Activated naive CD8-positive, alpha-beta T cell (primary cell): ENCODE data around the gene SKAP1.
A peak's percentile ranks its signal among the peaks of the same experiment; 100 is the strongest.
"Not testable (repeated sequence)": the region's sequence is repeated elsewhere in the genome, so short reads cannot be mapped to it uniquely, and the experiment has no call there.

Source experiments
- H3K27ac Mint-ChIP-seq: one replicate; pipeline ENCODE4 v1.8.0; 2021; ENCODE audit warnings: mixed read lengths
- H3K27me3 Mint-ChIP-seq: one replicate; pipeline ENCODE4 v1.8.0; 2021; ENCODE audit warnings: mixed read lengths
- H3K36me3 Mint-ChIP-seq: one replicate; pipeline ENCODE4 v1.8.0; 2021; ENCODE audit warnings: mixed read lengths
- H3K4me1 Mint-ChIP-seq: one replicate; pipeline ENCODE4 v1.8.0; 2021; ENCODE audit warnings: low read depth, mixed read lengths
- H3K4me3 Mint-ChIP-seq: one replicate; pipeline ENCODE4 v1.8.0; 2021; ENCODE audit warnings: mild to moderate bottlenecking, mixed read lengths
- H3K9me3 Mint-ChIP-seq: one replicate; pipeline ENCODE4 v1.8.0; 2021; ENCODE audit warnings: low read depth, mixed read lengths

SKAP1 gene

DNA sequence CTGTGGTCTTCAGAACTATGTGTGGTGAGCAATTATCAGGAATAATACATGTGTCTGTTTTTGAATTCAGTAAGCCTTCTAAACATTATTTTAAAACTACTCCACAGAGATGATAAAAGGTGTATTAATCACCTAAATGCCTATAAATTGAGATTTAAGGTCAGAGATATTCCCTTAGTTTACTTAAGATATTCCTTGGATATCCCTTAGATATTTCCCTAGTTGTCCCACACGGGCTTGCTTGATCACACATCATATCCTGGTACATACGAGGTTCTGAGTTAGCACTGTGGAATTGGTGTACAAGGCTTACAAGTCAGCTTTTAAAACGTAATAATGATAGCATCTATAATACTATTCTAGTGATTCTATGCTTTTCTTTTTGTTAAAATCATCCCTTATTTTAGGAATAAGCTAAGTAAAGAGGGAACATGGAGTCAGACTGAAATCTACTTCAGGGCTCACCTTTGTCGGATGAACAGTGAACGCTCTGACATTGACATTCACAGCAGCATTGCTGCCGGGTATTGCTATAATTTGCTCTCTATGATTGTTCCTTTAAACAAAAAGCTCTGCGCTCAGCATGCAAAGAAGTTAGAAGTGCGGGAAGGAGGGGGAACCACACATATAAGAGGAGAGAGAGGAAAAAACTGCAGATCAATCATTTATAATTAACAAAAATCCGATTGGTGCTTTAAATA is 136.5 kb downstream of the SKAP1 start:
- peaks cover 50% of the 10 kb centered on the region for H3K4me1 Mint-ChIP-seq
- peak overlapping the region; percentile 52 for H3K4me3 Mint-ChIP-seq
- no peaks in the 10 kb centered on the region for H3K9me3 Mint-ChIP-seq
- peak overlapping the region; percentile 46 for H3K27ac Mint-ChIP-seq
- H3K27me3 Mint-ChIP-seq: no peaks in the 10 kb centered on the region
- peaks cover 2% of the 10 kb centered on the region for H3K36me3 Mint-ChIP-seq

DNA sequence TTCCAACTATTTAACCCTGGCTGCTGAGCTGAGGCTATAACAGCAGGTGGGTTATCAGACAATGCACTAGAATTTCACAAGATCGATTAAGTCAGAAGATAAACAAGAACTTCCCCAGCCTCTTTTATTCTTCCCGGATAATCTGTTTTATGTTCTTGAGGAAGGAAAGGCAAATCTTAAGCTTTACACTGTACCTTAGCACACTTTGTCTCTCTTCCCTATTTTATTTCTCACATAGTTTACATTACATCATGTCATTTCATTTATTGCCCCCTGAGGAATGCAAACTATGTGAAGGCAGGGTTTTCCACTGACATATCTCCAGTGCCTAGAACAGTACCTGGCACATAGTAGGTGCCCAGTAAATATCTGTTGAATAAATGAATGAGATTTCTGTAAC is 139.6 kb downstream of the SKAP1 start:
- no peak overlapping the region for H3K4me3 Mint-ChIP-seq
- H3K9me3 Mint-ChIP-seq: no peaks in the 10 kb centered on the region
- H3K27me3 Mint-ChIP-seq: no peaks in the 10 kb centered on the region
- peaks cover 29% of the 10 kb centered on the region for H3K4me1 Mint-ChIP-seq
- no peak overlapping the region for H3K27ac Mint-ChIP-seq
- H3K36me3 Mint-ChIP-seq: peaks cover 2% of the 10 kb centered on the region

DNA sequence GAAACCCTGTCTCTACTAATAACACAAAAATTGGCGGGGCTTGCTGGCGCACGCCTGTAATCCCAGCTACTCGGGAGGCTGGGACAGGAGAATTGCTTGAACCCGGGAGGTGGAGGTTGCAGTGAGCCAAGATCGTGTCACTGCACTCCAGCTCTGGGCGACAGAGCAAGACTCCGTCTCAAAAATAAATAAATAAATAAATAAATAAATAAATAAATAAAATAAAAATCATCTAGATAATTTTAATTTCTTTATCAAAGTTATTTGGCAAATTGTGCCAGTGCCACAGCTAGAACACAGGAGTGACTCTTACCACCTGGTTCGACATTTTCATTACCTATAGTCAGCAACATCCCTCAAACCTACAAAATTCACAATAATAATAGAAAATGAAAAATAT is 143.1 kb downstream of the SKAP1 start:
- H3K36me3 Mint-ChIP-seq, H3K27me3 Mint-ChIP-seq, H3K4me3 Mint-ChIP-seq, H3K27ac Mint-ChIP-seq, H3K9me3 Mint-ChIP-seq: not testable (repeated sequence)
- peaks cover 11% of the 10 kb centered on the region for H3K4me1 Mint-ChIP-seq

DNA sequence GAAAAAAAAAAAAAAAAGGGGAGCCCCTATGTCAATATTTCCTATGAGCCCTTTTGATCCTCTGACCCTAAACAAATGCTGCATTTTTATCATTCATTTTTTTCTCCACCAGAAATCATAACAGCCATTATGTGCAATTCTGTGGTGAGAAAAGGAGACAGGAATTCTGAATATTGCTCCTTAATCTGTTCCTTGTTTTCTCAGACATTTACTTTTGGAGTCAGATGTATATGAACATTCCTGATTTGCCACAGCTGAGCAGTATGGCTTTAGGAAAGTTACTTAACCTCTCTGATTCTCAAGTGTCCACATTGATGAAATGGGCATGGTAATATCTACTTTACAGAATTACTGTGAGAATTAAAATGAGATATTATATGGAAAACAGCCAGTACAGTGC is 144.4 kb downstream of the SKAP1 start:
- Mint-ChIP-seq H3K4me1 (peaks cover 8% of the 10 kb centered on the region), H3K4me3 (no peak overlapping the region)

DNA sequence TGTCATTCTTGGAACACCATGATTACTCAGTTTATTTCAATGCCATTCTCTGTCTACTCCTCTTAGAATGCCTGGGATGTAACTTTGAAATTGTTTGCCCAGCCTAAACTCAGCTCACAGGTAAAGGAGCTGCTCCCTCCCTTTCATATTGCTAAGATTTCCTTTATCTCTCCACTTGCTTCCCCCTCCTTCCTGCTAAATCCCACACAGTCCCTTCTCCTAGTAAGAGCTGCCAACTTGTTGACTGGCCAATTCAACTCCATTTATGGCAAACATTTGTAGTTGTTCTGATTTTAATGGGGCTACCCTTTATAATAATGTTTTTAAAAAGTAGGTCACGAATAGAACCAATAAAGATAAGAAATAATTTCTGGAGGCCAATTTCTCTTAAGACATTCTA is 146.1 kb downstream of the SKAP1 start:
- Mint-ChIP-seq H3K9me3 (no peaks in the 10 kb centered on the region), H3K36me3 (peaks cover 3% of the 10 kb centered on the region), H3K4me3 (no peak overlapping the region), H3K27me3 (no peaks in the 10 kb centered on the region), H3K4me1 (peaks cover 8% of the 10 kb centered on the region), H3K27ac (no peak overlapping the region)

More for the DNA sequence above, 144.4 kb downstream of the SKAP1 start:
- Mint-ChIP-seq H3K27ac (no peak overlapping the region), H3K36me3 (no peaks in the 10 kb centered on the region), H3K9me3 (no peaks in the 10 kb centered on the region), H3K27me3 (no peaks in the 10 kb centered on the region)

DNA sequence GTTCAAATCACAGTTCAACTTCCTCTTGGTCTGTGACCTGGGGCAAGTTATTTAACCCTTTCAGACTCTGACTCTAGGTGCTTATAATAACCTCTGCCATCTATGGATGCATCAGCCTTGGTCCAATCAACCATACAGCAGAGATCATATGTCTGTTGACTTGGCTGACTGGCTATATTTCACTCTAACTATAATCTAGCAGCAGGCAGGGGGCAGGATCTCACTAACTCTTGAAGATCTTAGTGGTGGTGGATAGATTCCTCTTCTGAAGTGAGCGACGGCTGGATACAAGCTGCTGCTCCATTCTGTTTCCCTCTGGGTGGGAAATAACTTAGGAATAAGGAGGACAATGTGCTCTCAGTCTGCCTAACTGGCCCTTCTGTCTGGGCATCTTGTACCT is 146.6 kb downstream of the SKAP1 start:
- H3K36me3 Mint-ChIP-seq: peaks cover 3% of the 10 kb centered on the region
- H3K27ac Mint-ChIP-seq: no peak overlapping the region

DNA sequence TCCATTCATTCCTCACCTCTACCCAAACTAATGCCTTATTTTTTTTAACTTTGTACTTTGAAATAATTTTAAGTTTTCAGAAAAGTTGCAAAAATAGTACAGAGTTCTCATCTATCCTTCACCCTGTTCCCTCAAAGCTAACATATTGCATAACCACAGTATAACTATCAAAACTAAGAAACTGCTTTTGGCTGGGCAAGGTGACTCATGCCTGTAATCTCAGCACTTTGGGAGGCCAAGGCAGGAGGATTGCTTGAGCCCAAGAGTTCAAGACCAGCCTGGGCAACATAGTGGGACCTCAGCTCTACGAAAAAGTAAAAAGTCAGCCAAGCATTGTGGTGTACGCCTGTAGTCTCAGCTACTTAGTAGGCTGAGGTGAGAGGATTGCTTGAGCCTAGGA is 147.7 kb downstream of the SKAP1 start:
- H3K27ac Mint-ChIP-seq: no peak overlapping the region
- no peaks in the 10 kb centered on the region for H3K9me3 Mint-ChIP-seq
- peaks cover 3% of the 10 kb centered on the region for H3K36me3 Mint-ChIP-seq
- peaks cover 8% of the 10 kb centered on the region for H3K4me1 Mint-ChIP-seq
- H3K4me3 Mint-ChIP-seq: no peak overlapping the region
- no peaks in the 10 kb centered on the region for H3K27me3 Mint-ChIP-seq

More for the DNA sequence above, 146.6 kb downstream of the SKAP1 start:
- H3K4me3 Mint-ChIP-seq: no peak overlapping the region
- no peaks in the 10 kb centered on the region for H3K9me3 Mint-ChIP-seq
- peaks cover 8% of the 10 kb centered on the region for H3K4me1 Mint-ChIP-seq
- no peaks in the 10 kb centered on the region for H3K27me3 Mint-ChIP-seq

DNA sequence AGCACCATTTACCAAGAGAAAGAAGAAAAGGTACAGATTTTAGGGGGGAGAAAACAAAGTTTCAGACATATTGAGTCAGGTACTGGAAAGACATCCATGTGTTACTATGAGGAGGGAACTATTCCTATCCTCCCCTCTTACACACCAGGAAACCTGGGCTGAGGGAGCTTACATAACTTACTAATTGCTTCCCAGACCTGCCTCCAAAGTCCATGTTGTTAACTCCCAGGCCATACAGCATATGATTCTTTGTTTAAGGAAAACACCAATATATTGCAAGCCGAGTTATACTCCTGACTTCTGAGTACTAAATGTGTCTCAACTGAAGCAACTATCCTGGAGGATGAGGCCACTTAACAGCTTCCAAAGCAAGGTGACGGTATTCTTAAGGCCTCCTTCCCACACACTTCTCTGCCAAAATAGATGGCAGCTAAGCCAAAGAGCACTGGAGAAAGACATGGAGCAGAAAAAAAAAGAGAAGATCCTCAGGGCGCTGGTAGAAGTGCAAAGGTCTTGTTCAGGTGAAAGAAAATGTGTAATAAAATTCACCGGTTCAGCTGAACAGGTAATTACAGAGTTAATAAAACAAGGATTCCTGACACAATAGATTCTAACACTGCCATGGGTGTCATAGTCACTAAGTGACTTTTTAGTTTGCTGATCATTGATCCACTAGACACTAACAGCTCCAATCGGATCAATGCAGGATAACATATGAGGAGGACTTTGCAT is 151.1 kb downstream of the SKAP1 start:
- Mint-ChIP-seq H3K36me3 (peaks cover 12% of the 10 kb centered on the region), H3K27me3 (no peaks in the 10 kb centered on the region), H3K4me3 (no peak overlapping the region), H3K9me3 (no peaks in the 10 kb centered on the region), H3K4me1 (peaks cover 17% of the 10 kb centered on the region), H3K27ac (peak overlapping the region; percentile 1)

DNA sequence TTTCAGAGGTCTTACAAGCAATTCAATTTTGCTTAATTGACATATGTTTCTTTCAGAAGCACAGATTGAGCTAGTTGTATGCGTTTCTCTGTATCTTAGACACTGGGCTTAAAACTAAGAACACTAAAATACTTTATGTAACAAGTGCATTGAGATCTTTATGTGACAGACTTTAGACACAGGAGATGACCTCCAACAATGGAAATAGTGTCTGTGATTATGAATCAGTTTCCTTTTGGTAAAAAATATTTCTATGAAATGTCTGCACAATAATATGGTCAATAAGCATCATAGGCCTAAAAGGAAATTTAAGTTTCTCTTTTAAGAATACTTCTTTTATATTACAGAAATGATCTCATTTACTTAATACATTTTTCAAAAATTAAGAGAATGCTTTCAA is 153.2 kb downstream of the SKAP1 start:
- peaks cover 14% of the 10 kb centered on the region for H3K4me1 Mint-ChIP-seq
- H3K4me3 Mint-ChIP-seq: no peak overlapping the region
- H3K27ac Mint-ChIP-seq: no peak overlapping the region
- no peaks in the 10 kb centered on the region for H3K9me3 Mint-ChIP-seq
- H3K36me3 Mint-ChIP-seq: peaks cover 12% of the 10 kb centered on the region
- H3K27me3 Mint-ChIP-seq: no peaks in the 10 kb centered on the region

DNA sequence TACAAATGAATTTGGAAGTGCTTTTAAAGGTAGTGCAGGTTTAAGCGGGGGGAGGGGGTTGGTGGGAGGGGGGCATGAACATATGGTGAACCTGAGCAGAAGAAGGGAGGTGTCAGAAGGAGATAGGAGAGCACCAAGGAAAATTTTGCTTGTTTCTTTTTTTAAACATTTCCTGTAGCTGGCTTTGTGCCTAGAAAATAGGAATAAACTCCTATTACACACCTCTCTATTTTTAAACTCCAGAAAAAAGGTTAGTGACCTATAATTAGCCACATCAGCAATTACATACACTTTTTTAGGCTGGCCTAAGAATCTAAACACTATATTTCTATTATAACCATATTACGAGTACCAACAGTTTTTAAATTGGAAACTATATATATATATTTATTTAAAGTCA is 159.1 kb downstream of the SKAP1 start:
- H3K27me3 Mint-ChIP-seq: no peaks in the 10 kb centered on the region
- no peak overlapping the region for H3K27ac Mint-ChIP-seq
- H3K36me3 Mint-ChIP-seq: peaks cover 8% of the 10 kb centered on the region
- H3K4me1 Mint-ChIP-seq: peaks cover 16% of the 10 kb centered on the region
- no peaks in the 10 kb centered on the region for H3K9me3 Mint-ChIP-seq
- H3K4me3 Mint-ChIP-seq: no peak overlapping the region

DNA sequence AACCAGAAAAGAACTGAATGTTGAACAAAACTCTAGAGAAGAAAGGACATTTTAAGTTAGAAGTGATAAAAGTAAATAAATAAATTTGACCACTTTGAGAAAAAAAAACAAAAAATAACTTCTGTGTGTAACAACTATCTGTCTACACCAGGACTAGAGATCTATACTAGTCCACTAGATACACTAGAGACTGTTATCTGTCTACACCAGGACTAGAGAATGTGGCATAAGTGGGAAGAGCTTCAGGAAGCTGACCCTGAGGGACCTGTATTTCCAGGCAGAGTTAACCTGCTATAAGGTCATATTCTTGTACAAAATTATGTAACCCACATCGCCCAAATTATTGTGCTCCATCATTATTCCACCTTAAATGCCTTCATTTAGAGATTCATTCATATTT is 160.8 kb downstream of the SKAP1 start:
- Mint-ChIP-seq H3K4me3 (no peak overlapping the region), H3K36me3 (no peaks in the 10 kb centered on the region), H3K4me1 (peaks cover 16% of the 10 kb centered on the region), H3K27me3 (no peaks in the 10 kb centered on the region), H3K9me3 (no peaks in the 10 kb centered on the region), H3K27ac (no peak overlapping the region)

DNA sequence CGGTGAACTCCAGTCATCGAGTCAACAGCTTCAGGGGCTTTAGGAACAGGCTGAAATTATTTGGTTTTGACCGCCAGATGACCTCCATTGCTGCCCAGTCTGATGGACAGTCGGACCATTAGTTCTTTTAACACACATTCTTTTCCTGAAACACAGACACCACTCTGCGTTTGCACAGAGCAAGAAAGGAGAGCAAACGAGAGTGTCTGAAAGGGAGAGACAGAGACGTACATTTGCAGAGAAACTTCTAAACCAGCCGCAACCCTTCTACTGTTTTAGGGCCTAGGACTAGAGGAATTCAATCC is 166.3 kb downstream of the SKAP1 start:
- H3K4me1 Mint-ChIP-seq: peaks cover 19% of the 10 kb centered on the region
- no peaks in the 10 kb centered on the region for H3K9me3 Mint-ChIP-seq
- H3K36me3 Mint-ChIP-seq: no peaks in the 10 kb centered on the region
- H3K4me3 Mint-ChIP-seq: no peak overlapping the region
- no peak overlapping the region for H3K27ac Mint-ChIP-seq
- no peaks in the 10 kb centered on the region for H3K27me3 Mint-ChIP-seq

DNA sequence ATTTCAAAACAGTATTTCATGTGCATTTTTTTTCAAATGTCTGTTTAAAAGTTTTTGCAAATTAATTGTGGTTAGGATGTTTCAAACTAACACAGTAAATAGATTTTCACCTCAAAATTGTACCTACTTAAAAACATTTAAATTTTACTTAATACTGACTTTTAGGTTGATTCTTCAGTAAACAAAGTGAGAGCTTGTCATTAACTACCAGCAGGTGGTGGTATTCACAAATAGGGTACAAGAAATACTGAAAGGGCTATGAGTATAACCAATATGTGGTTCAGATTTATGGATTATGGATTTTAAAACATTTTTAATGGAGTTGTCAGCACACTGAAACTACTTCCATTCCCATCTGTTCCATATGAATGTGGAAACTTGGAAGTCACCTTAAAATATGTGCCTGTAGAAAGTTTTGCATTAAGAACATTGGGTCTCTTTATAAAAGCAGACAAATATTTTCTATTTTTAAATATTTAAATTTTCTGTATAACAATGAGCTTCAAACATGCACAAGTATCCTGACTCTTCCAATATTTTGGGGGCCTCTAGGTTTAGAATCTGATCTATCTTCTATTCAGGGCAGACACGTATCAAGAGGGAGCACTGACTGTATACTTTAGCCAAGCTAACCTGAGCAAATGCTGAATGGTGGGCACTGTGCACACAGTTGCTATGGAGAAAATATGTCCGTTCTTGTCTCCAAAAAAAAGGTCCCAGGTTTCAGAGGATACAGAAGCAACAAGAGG is 166.9 kb downstream of the SKAP1 start:
- no peak overlapping the region for H3K27ac Mint-ChIP-seq
- no peak overlapping the region for H3K4me3 Mint-ChIP-seq
- no peaks in the 10 kb centered on the region for H3K36me3 Mint-ChIP-seq
- H3K9me3 Mint-ChIP-seq: no peaks in the 10 kb centered on the region
- H3K4me1 Mint-ChIP-seq: peaks cover 19% of the 10 kb centered on the region
- H3K27me3 Mint-ChIP-seq: no peaks in the 10 kb centered on the region

DNA sequence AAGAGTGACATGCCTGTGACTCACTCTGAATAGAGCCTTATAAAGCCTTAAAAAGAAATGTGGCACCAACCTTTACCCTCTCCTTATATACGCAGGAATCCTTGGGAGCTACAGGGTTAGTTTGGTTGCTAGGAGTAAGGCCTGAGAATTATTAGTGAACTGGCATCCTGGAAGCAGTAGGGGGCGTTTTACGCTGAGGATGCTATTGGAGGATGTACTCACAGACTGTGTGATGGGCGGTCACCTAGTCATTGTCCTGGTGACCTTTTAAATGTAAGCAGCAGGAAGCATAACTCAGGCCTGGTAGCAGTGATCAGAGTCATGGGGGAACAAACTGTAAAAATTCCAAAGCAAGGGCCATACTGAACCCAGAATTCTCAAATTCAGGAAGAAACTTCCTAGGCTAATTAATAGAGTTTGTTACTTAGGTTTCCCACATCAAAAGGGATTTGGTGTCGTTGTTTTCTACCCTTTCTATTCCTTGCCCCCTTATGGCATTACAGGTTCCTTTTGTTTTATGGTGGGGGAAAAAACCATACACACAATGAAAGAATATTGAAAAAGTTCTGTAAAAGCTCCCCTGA is 168.6 kb downstream of the SKAP1 start:
- Mint-ChIP-seq H3K36me3 (peaks cover 2% of the 10 kb centered on the region), H3K9me3 (no peaks in the 10 kb centered on the region), H3K4me3 (no peak overlapping the region), H3K27ac (no peak overlapping the region), H3K4me1 (peaks cover 14% of the 10 kb centered on the region), H3K27me3 (no peaks in the 10 kb centered on the region)

DNA sequence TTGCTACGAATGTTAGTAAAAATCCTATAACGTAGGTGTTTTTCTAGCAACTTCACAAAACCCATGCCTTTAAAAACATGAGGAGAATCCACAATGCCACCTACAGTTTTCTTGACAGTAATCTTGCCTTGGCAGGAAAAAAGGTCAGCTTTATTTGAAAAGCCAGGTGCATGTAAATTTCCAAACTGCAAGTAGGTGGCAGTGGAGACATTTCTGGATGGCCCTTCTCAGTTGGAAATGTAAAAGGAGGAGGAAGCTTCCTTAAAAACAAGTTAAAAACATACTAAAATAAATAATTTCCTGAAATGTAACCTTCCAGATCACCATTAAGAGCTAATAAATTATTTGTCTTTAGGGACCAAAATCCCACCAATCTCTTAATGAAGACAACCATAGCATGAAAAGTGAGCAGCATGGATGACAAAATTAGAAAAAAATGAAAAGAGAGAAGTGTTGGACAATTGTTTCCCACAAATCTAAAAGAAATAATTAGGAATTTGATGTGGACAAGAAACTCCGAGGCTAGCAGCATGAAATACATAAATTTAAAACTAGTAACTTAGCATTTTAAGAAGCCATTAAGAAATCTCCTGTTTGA is 170.2 kb downstream of the SKAP1 start:
- Mint-ChIP-seq H3K36me3 (peaks cover 2% of the 10 kb centered on the region), H3K4me3 (no peak overlapping the region), H3K4me1 (peaks cover 5% of the 10 kb centered on the region), H3K9me3 (no peaks in the 10 kb centered on the region), H3K27me3 (no peaks in the 10 kb centered on the region), H3K27ac (no peak overlapping the region)
